Erythroblast (primary cell): ENCODE data around the gene SPOCK1.

Experiments used
- GATA1 ChIP-seq: IDR thresholded peaks from 2 replicates; pipeline ENCODE4 v1.6.1; 2011; ENCODE audit warnings: low read depth, mild to moderate bottlenecking, control low read depth, low read length, moderate library complexity
- POLR2A ChIP-seq: IDR thresholded peaks from 2 replicates; pipeline ENCODE4 v1.6.1; 2011; ENCODE audit warnings: mild to moderate bottlenecking, low read length

DNA sequence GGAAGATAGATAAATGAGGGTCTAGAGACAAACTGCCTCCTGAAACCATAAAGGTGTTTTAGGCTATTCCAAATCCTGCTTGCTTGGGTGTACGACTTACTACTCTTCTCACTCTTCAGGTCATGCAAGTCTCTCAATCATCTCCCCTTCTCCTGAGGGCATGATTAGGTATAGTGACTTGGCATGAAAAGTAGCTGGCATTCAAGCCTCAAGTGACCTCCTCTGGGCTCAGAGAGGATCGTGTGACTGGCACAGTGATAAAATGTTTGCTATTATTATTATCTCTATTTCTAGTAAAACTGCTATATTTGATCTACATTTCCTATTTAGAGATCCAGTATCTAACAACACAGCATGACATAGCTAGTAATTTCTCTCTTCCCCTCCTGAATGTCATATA, 494.8 kb downstream of the SPOCK1 start:
- TF ChIP-seq POLR2A (no peak), GATA1 (no peak)
